GM23338 (cell line): Measurements from ENCODE around the gene NDUFS2. TPM values are rescaled to one million over a fixed set of nuclear protein-coding genes. Genes with fewer than 3 reads are reported as not detected.

Source experiments
- ATAC-seq: fragments of 200-7000 bp; cut with Tn5 transposase; 3 replicates; pipeline ENCODE4 v1.9.1; 2020
- DNase-seq: peaks from one replicate; pipeline ENCODE4 v3.0.0-alpha.2; 2015; ENCODE audit warnings: low spot score
- H2AFZ ChIP-seq: fragments of 200-600 bp; sonication (generic); 2 replicates; pipeline ENCODE4 v1.8.0; 2016; ENCODE audit warnings: antibody characterized with exemption, mild to moderate bottlenecking, moderate library complexity
- H3F3A ChIP-seq: fragments of 200-600 bp; sonication (generic); replicated peaks from 2 replicates; pipeline ENCODE4 v1.8.0; 2017; ENCODE audit warnings: antibody characterized with exemption, mixed run types, low read depth
- H3K27ac ChIP-seq: fragments of 200-600 bp; sonication (generic); 2 replicates; pipeline ENCODE4 v1.6.1; 2016; ENCODE audit warnings: low read depth
- H3K27me3 ChIP-seq: fragments of 200-600 bp; sonication (generic); 2 replicates; pipeline ENCODE4 v1.8.0; 2016; ENCODE audit warnings: mild to moderate bottlenecking, mixed run types, moderate library complexity; ENCODE audit not compliant: insufficient read depth
- H3K36me3 ChIP-seq: fragments of 200-600 bp; sonication (generic); 2 replicates; pipeline ENCODE4 v1.8.0; 2016; ENCODE audit warnings: mild to moderate bottlenecking; ENCODE audit not compliant: insufficient read depth
- H3K4me1 ChIP-seq: fragments of 200-600 bp; sonication (generic); 2 replicates; pipeline ENCODE4 v1.8.0; 2016; ENCODE audit warnings: mild to moderate bottlenecking, moderate library complexity; ENCODE audit not compliant: insufficient read depth
- H3K4me2 ChIP-seq: fragments of 200-600 bp; sonication (generic); 2 replicates; pipeline ENCODE4 v1.7.1; 2017; ENCODE audit warnings: mixed run types
- H3K4me3 ChIP-seq: fragments of 200-600 bp; sonication (generic); 2 replicates; pipeline ENCODE4 v1.6.1; 2016; ENCODE audit warnings: mixed run types
- H3K79me2 ChIP-seq: fragments of 200-600 bp; sonication (generic); replicated peaks from 2 replicates; pipeline ENCODE4 v1.8.0; 2017; ENCODE audit warnings: mild to moderate bottlenecking; ENCODE audit not compliant: insufficient read depth
- H3K9me2 ChIP-seq: fragments of 200-600 bp; sonication (generic); 2 replicates; pipeline ENCODE4 v1.8.0; 2017; ENCODE audit not compliant: insufficient read depth
- H4K20me1 ChIP-seq: fragments of 200-600 bp; sonication (generic); replicated peaks from 2 replicates; pipeline ENCODE4 v1.8.0; 2017; ENCODE audit warnings: mild to moderate bottlenecking; ENCODE audit not compliant: insufficient read depth
- H3K27ac Mint-ChIP-seq: 2 replicates; pipeline ENCODE4 v1.8.0; 2020; ENCODE audit warnings: inconsistent platforms, mild to moderate bottlenecking, moderate library complexity, mixed read lengths
- H3K27me3 Mint-ChIP-seq: 3 replicates; pipeline ENCODE4 v1.8.0; 2022; ENCODE audit warnings: low read depth, mild to moderate bottlenecking, moderate library complexity, mixed read lengths, inconsistent platforms; ENCODE audit not compliant: insufficient read depth, poor library complexity
- H3K36me3 Mint-ChIP-seq: 3 replicates; pipeline ENCODE4 v1.8.0; 2021; ENCODE audit warnings: low read depth, mild to moderate bottlenecking, inconsistent platforms, moderate library complexity, mixed read lengths
- H3K4me1 Mint-ChIP-seq: 3 replicates; pipeline ENCODE4 v1.8.0; 2020; ENCODE audit warnings: mild to moderate bottlenecking, inconsistent platforms, mixed read lengths
- H3K4me3 Mint-ChIP-seq: 3 replicates; pipeline ENCODE4 v1.8.0; 2021; ENCODE audit warnings: moderate library complexity, mild to moderate bottlenecking, inconsistent platforms, mixed read lengths
- H3K9me3 Mint-ChIP-seq: 3 replicates; pipeline ENCODE4 v1.8.0; 2020; ENCODE audit warnings: moderate library complexity, mild to moderate bottlenecking, inconsistent platforms, mixed read lengths
- CREB1 ChIP-seq: fragments of 250-450 bp; sonication (Bioruptor Pico); IDR thresholded peaks from 2 replicates; pipeline ENCODE4 v1.5.0; 2020; ENCODE audit warnings: low read depth, mild to moderate bottlenecking, moderate library complexity
- ETS1 ChIP-seq: IDR thresholded peaks from 2 replicates; pipeline ENCODE4 v1.6.1; 2016; ENCODE audit warnings: antibody characterized with exemption
- EZH2 ChIP-seq: fragments of 200-600 bp; sonication (generic); IDR thresholded peaks from one replicate; pipeline ENCODE4 v1.8.0; 2017; ENCODE audit warnings: antibody characterized with exemption, mild to moderate bottlenecking, low read depth; ENCODE audit not compliant: unreplicated experiment
- EZH2phosphoT487 ChIP-seq: fragments of 200-600 bp; sonication (generic); IDR thresholded peaks from one replicate; pipeline ENCODE4 v1.8.1; 2018; ENCODE audit warnings: antibody characterized with exemption; ENCODE audit not compliant: unreplicated experiment
- JUNB ChIP-seq: IDR thresholded peaks from one replicate; pipeline ENCODE4 v1.6.1; 2016; ENCODE audit warnings: antibody characterized with exemption; ENCODE audit not compliant: unreplicated experiment
- NANOG ChIP-seq: IDR thresholded peaks from 2 replicates; pipeline ENCODE4 v1.6.1; 2016; ENCODE audit warnings: antibody characterized with exemption, borderline replicate concordance
- POLR2AphosphoS5 ChIP-seq: IDR thresholded peaks from 2 replicates; pipeline ENCODE4 v1.6.1; 2016; ENCODE audit warnings: antibody characterized with exemption, low read depth
- REST ChIP-seq: IDR thresholded peaks from one replicate; pipeline ENCODE4 v1.6.1; 2018; ENCODE audit warnings: antibody characterized with exemption; ENCODE audit not compliant: unreplicated experiment
- STAT1 ChIP-seq: IDR thresholded peaks from one replicate; pipeline ENCODE4 v1.6.1; 2016; ENCODE audit warnings: antibody characterized with exemption; ENCODE audit not compliant: unreplicated experiment
- ZNF114 ChIP-seq: fragments of 250-450 bp; sonication (Bioruptor Pico); IDR thresholded peaks from 2 replicates; pipeline ENCODE4 v1.5.0; 2020; ENCODE audit warnings: mild to moderate bottlenecking, moderate library complexity
- ZNF331 ChIP-seq: fragments of 250-450 bp; sonication (Bioruptor Pico); IDR thresholded peaks from 2 replicates; pipeline ENCODE4 v1.5.0; 2020; ENCODE audit warnings: low read depth, mild to moderate bottlenecking, moderate library complexity
- polyA plus RNA-seq: library from polyadenylated mRNA; unstranded; fragments of >200 nt; fragmentation: Nextera tagmentation; extraction: Ambion mirVana; gene quantifications from 2 replicates; pipeline ENCODE4 v1.2.1, GENCODE V29; 2016
- total RNA-seq: library from RNA; depleted of rRNA; stranded (reverse); fragments of >200 nt; shearing (Covaris generic); gene quantifications from 2 replicates; pipeline ENCODE4 v1.2.3, GENCODE V29; 2014

NDUFS2 gene
- total and polyA plus RNA-seq, 2 experiments from 2014 or later = 56.7 to 131 TPM

GRCh38 chr1:161258439-161259344, 56.5 kb downstream of the NDUFS2 start, which contains the start of gene PCP4L1:
TSS of gene PCP4L1 (plus strand) at chr1:161258745. CDS start at chr1:161258975, 230 bp downstream.
- Histone ChIP-seq H3K4me1 (peaks cover 8% of the 10 kb centered on the region), H3K4me2 (peak within 1 kb of the TSS; percentile 81), H2AFZ (peak within 1 kb of the TSS; percentile 84), H3K9me2 (no peaks in the 10 kb centered on the region), H3K36me3 (peaks cover 7% of the 10 kb centered on the region; the same call in 1 of the 2 replicates), H3K27me3 (peaks cover 38% of the 10 kb centered on the region), H3K4me3 (peak within 1 kb of the TSS; percentile 62), H3K27ac (no peak within 1 kb of the TSS), H4K20me1 (no peaks in the 10 kb centered on the region), H3F3A (0 out of 2 replicates have a peak, but pooled peaks cover 7% of the 10 kb centered on the region), H3K79me2 (no peaks in the 10 kb centered on the region)
- Mint-ChIP-seq H3K4me3 (peak within 1 kb of the TSS; percentile 62), H3K9me3 (peaks cover 28% of the 10 kb centered on the region), H3K27ac (no peak within 1 kb of the TSS), H3K4me1 (peaks cover 21% of the 10 kb centered on the region), H3K36me3 (peaks cover 16% of the 10 kb centered on the region), H3K27me3 (peaks cover 42% of the 10 kb centered on the region)
- peak; percentile 98 for DNase-seq
- peak; percentile 47; the same call in 1 of the 2 replicates for TF ChIP-seq POLR2AphosphoS5
- TF ChIP-seq EZH2 = no peak
- TF ChIP-seq REST = no peak
- TF ChIP-seq CREB1 (CRISPR knock-in tag) = 0 out of 2 replicates have a peak, but pooled peaks have one; percentile 11
- TF ChIP-seq JUNB = no peak
- TF ChIP-seq ZNF114 (CRISPR knock-in tag) = peak; percentile 95
- TF ChIP-seq ZNF331 (CRISPR knock-in tag) = no peak
- TF ChIP-seq ETS1 = no peak
- no peak for TF ChIP-seq NANOG
- TF ChIP-seq EZH2phosphoT487 = no peak
- no peak for TF ChIP-seq STAT1
- ATAC-seq = peak; percentile 96
